Thymus (tissue), 11 donors: ENCODE measurements around the gene TMEM222. TPM values are rescaled to one million over a fixed set of nuclear protein-coding genes. Genes with fewer than 3 reads are reported as not detected.

ENCODE experiments used
- DNase-seq, 9 donors: peaks; one replicate each; pipeline ENCODE4 v3.0.0-alpha.2; 2013; ENCODE audit warnings: low spot score in 9 of 9, low read depth in 6 of 9, missing footprints in 1 of 9
- H3K27ac ChIP-seq, 2 donors: one replicate each; pipeline ENCODE4 v1.5.1; 2013; ENCODE audit warnings: control low read depth in 1 of 2, low read depth in 1 of 2, low read length in 1 of 2, mild to moderate bottlenecking in 1 of 2, moderate library complexity in 1 of 2
- H3K27me3 ChIP-seq, 2 donors: one replicate each; pipeline ENCODE4 v1.5.1; 2013; ENCODE audit warnings: low read length in 1 of 2; ENCODE audit not compliant: control insufficient read depth in 2 of 2, insufficient read depth in 1 of 2
- H3K36me3 ChIP-seq, 2 donors: one replicate each; pipeline ENCODE4 v1.5.1; 2013; ENCODE audit warnings: low read length in 1 of 2, mild to moderate bottlenecking in 1 of 2, moderate library complexity in 1 of 2; ENCODE audit not compliant: control insufficient read depth in 2 of 2, insufficient read depth in 2 of 2
- H3K4me1 ChIP-seq, 2 donors: one replicate each; pipeline ENCODE4 v1.5.1; 2013; ENCODE audit warnings: low read length in 2 of 2; ENCODE audit not compliant: control insufficient read depth in 2 of 2, insufficient read depth in 2 of 2
- H3K4me3 ChIP-seq, 2 donors: one replicate each; pipeline ENCODE4 v1.5.1; 2013; ENCODE audit warnings: low read length in 2 of 2, control low read depth in 1 of 2, mild to moderate bottlenecking in 1 of 2
- H3K9me3 ChIP-seq, 2 donors: one replicate each; pipeline ENCODE4 v1.5.1; 2013; ENCODE audit warnings: low read length in 1 of 2, mild to moderate bottlenecking in 1 of 2; ENCODE audit not compliant: control insufficient read depth in 2 of 2, insufficient read depth in 1 of 2
- WGBS: extraction: QIAGEN DNeasy Blood & Tissue Kit; methylation state at CpG from one replicate; pipeline ENCODE4 v1.1.7; 2013; 5-methylcytosine and 5-hydroxymethylcytosine counted together
- polyA plus RNA-seq: library from polyadenylated mRNA; stranded (reverse); fragments of 200-250 nt; gene quantifications from one replicate; pipeline ENCODE4 v1.2.3, GENCODE V29; 2013
- total RNA-seq: library from RNA; stranded (reverse); fragments of 120-200 nt; gene quantifications from one replicate; pipeline ENCODE4 v1.2.4, GENCODE V29; 2013
- donor health status: healthy.

Gene TMEM222
- total and polyA plus RNA-seq, 2 donors = 22.8 to 35.5 TPM

GRCh38 chr1:27374362-27375086, 52.6 kb downstream of the TMEM222 start, which contains the start of gene FCN3:
Gene FCN3, minus strand, starts transcription at chr1:27374824. Its CDS starts 6 bp downstream, at chr1:27374818.
- H3K27ac ChIP-seq = no peak within 1 kb of the TSS
- no peaks in the 10 kb centered on the region for H3K9me3 ChIP-seq
- H3K27me3 ChIP-seq = peaks cover 0 to 2% of the 10 kb centered on the region in 2 donors
- H3K4me3 ChIP-seq = no peak within 1 kb of the TSS
- H3K4me1 ChIP-seq = peaks cover 0 to 1% of the 10 kb centered on the region in 2 donors
- no peaks in the 10 kb centered on the region for H3K36me3 ChIP-seq
- DNase-seq = no peak
- 93% methylated on average over 4 of the region's 4 CpGs for WGBS

GRCh38 chr1:27377760-27378495, 56.0 kb downstream of the TMEM222 start:
- WGBS = 94% methylated on average over 12 of the region's 12 CpGs
- Histone ChIP-seq H3K27ac (no peak overlapping the region), H3K9me3 (no peaks in the 10 kb centered on the region), H3K4me3 (no peak overlapping the region), H3K4me1 (peaks cover 0 to 2% of the 10 kb centered on the region in 2 donors), H3K36me3 (no peaks in the 10 kb centered on the region), H3K27me3 (peaks cover 0 to 18% of the 10 kb centered on the region in 2 donors)
- DNase-seq = no peak

- Histone ChIP-seq H3K36me3 (no peaks in the 10 kb centered on the region), H3K27me3 (peaks cover 0 to 31% of the 10 kb centered on the region in 2 donors), H3K27ac (no peak overlapping the region), H3K4me3 (no peak overlapping the region), H3K4me1 (peaks cover 0 to 5% of the 10 kb centered on the region in 2 donors), H3K9me3 (no peaks in the 10 kb centered on the region)
- DNase-seq = no peak
- 93% methylated on average over 11 of the region's 11 CpGs for WGBS
Observed at GRCh38 chr1:27379564-27380122, 57.7 kb downstream of the TMEM222 start.

GRCh38 chr1:27380224-27380623, 58.3 kb downstream of the TMEM222 start:
- DNase-seq = no peak
- no peak overlapping the region for H3K27ac ChIP-seq
- no peaks in the 10 kb centered on the region for H3K9me3 ChIP-seq
- WGBS = 97% methylated on average over 4 of the region's 4 CpGs
- peaks cover 0 to 5% of the 10 kb centered on the region in 2 donors for H3K4me1 ChIP-seq
- H3K27me3 ChIP-seq = peaks cover 0 to 31% of the 10 kb centered on the region in 2 donors
- H3K4me3 ChIP-seq = no peak overlapping the region
- no peaks in the 10 kb centered on the region for H3K36me3 ChIP-seq

GRCh38 chr1:27380766-27381733, 59.1 kb downstream of the TMEM222 start:
- H3K4me3 ChIP-seq = no peak overlapping the region
- no peaks in the 10 kb centered on the region for H3K9me3 ChIP-seq
- WGBS = 96% methylated on average over 12 of the region's 12 CpGs
- H3K27ac ChIP-seq = no peak overlapping the region
- H3K36me3 ChIP-seq = no peaks in the 10 kb centered on the region
- peaks cover 0 to 5% of the 10 kb centered on the region in 2 donors for H3K4me1 ChIP-seq
- DNase-seq = no peak
- H3K27me3 ChIP-seq = peaks cover 0 to 31% of the 10 kb centered on the region in 2 donors

- Histone ChIP-seq H3K27me3 (peaks cover 0 to 34% of the 10 kb centered on the region in 2 donors), H3K27ac (no peak overlapping the region), H3K9me3 (no peaks in the 10 kb centered on the region), H3K4me1 (peaks cover 0 to 5% of the 10 kb centered on the region in 2 donors), H3K36me3 (no peaks in the 10 kb centered on the region), H3K4me3 (no peak overlapping the region)
- WGBS = 88% methylated on average over 18 of the region's 18 CpGs
- no peak for DNase-seq
Observed at GRCh38 chr1:27381969-27382762, 60.2 kb downstream of the TMEM222 start.

- Histone ChIP-seq H3K36me3 (no peaks in the 10 kb centered on the region), H3K27ac (no peak within 1 kb of the TSS), H3K9me3 (no peaks in the 10 kb centered on the region), H3K4me1 (peaks cover 0 to 5% of the 10 kb centered on the region in 2 donors), H3K27me3 (peaks cover 0 to 34% of the 10 kb centered on the region in 2 donors), H3K4me3 (no peak within 1 kb of the TSS)
- WGBS = 34% methylated on average over 43 of the region's 43 CpGs
- no peak for DNase-seq
Observed at GRCh38 chr1:27383039-27383605, 61.2 kb downstream of the TMEM222 start, which contains the start of gene CD164L2. Gene CD164L2, minus strand, starts transcription at chr1:27383333. Its CDS starts 94 bp downstream, at chr1:27383239.
